Vagina (tissue), 2 donors: ENCODE measurements around the gene SLC22A13. TPM values are rescaled to one million over a fixed set of nuclear protein-coding genes. Genes with fewer than 3 reads are reported as not detected.

Experiments used
- DNase-seq, 2 donors: peaks; one replicate each; pipeline ENCODE4 v3.0.0-alpha.2; 2017; ENCODE audit errors: extremely low spot score in 2 of 2
- H3K27ac ChIP-seq: fragments of 200-600 bp; sonication (generic); one replicate; pipeline ENCODE4 v1.5.1; 2019
- H3K27me3 ChIP-seq: fragments of 200-600 bp; sonication (generic); one replicate; pipeline ENCODE4 v1.5.1; 2019
- H3K36me3 ChIP-seq, 2 donors: fragments of 200-600 bp; sonication (generic); one replicate each; pipeline ENCODE4 v1.5.1; 2017 to 2019
- H3K4me1 ChIP-seq: fragments of 200-600 bp; sonication (generic); one replicate; pipeline ENCODE4 v1.5.1; 2019
- H3K4me3 ChIP-seq, 2 donors: fragments of 200-600 bp; sonication (generic); 1 replicate in 1 of 2; 2 replicates in 1 of 2; pipeline ENCODE4 v1.5.1; 2016 to 2019
- H3K9me3 ChIP-seq: fragments of 200-600 bp; sonication (generic); one replicate; pipeline ENCODE4 v1.5.1; 2019
- POLR2A ChIP-seq, 2 donors: fragments of 450-650 bp; IDR thresholded peaks; one replicate each; pipeline ENCODE4 v1.6.1; 2017; ENCODE audit warnings: antibody characterized with exemption in 2 of 2, mild to moderate bottlenecking in 2 of 2, moderate library complexity in 2 of 2
- POLR2AphosphoS5 ChIP-seq, 2 donors: sonication (generic); formaldehyde crosslinking; IDR thresholded peaks; one replicate each; pipeline ENCODE4 v1.9.0; 2017; ENCODE audit warnings: antibody characterized with exemption in 2 of 2, mild to moderate bottlenecking in 2 of 2, low read depth in 1 of 2; ENCODE audit not compliant: insufficient read depth in 1 of 2
- intact Hi-C: fragments of 100-400 bp; cut with DNase I; formaldehyde crosslinking; loops from one replicate; pipeline ENCODE4 v1.15.1; 2023
- total RNA-seq: library from RNA; depleted of rRNA; stranded (reverse); fragments of >200 nt; gene quantifications from one replicate; pipeline ENCODE4 v1.2.3, GENCODE V29; 2016
- TF ChIP-seq, protein P1 (sequence below), 3 experiments: fragments of 450-650 bp in 2 of 3; fragments of 200-600 bp in 1 of 3; sonication (generic) in 1 of 3; IDR thresholded peaks; one replicate each; pipeline ENCODE4 v1.5.1; 2017 to 2019; ENCODE audit warnings: antibody characterized with exemption in 3 of 3, mild to moderate bottlenecking in 2 of 3, moderate library complexity in 2 of 3

Gene SLC22A13
- total RNA-seq, 1 donor from 2014 or later, result not detected

DNA sequence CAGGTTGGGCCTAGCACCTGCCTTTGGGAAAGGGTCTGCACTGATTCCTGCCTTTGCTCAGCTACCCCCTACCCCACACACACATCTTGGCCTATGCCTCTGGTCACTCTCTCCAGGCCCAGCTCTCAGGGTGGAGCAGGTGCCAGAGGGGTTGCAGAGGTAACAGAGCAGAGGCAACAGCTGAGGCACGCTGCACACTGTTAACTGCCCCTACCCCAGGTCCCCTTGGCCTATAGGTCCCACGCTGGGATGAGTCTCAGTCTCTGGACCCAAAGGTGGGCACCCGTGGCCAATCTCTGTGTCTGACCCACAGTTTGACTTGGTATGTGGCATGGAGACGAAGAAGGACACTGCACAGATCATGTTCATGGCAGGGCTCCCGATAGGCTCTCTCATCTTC is 41.3 kb downstream of the SLC22A13 start:
- Histone ChIP-seq H3K4me3 (no peak overlapping the region), H3K4me1 (no peaks in the 10 kb centered on the region), H3K9me3 (no peaks in the 10 kb centered on the region), H3K27ac (no peak overlapping the region), H3K36me3 (no peaks in the 10 kb centered on the region), H3K27me3 (no peaks in the 10 kb centered on the region)
- TF ChIP-seq POLR2A (IDR thresholded peaks at IDR 0.05), result no peak
- no peak for TF ChIP-seq POLR2AphosphoS5 (IDR thresholded peaks at IDR 0.05; ENCODE audit: insufficient read depth in 1 of 2, low read depth in 1 of 2)
- TF ChIP-seq, protein P1, sequence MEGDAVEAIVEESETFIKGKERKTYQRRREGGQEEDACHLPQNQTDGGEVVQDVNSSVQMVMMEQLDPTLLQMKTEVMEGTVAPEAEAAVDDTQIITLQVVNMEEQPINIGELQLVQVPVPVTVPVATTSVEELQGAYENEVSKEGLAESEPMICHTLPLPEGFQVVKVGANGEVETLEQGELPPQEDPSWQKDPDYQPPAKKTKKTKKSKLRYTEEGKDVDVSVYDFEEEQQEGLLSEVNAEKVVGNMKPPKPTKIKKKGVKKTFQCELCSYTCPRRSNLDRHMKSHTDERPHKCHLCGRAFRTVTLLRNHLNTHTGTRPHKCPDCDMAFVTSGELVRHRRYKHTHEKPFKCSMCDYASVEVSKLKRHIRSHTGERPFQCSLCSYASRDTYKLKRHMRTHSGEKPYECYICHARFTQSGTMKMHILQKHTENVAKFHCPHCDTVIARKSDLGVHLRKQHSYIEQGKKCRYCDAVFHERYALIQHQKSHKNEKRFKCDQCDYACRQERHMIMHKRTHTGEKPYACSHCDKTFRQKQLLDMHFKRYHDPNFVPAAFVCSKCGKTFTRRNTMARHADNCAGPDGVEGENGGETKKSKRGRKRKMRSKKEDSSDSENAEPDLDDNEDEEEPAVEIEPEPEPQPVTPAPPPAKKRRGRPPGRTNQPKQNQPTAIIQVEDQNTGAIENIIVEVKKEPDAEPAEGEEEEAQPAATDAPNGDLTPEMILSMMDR (IDR thresholded peaks at IDR 0.05), result no peak
- DNase-seq, result peak in 1 of 2 donors; percentile 71
- intact Hi-C loops, result no loop called here

- no peaks in the 10 kb centered on the region for H3K4me1 ChIP-seq
Observed at GRCh38 chr3:38307599-38307998, 42.0 kb downstream of the SLC22A13 start.

DNA sequence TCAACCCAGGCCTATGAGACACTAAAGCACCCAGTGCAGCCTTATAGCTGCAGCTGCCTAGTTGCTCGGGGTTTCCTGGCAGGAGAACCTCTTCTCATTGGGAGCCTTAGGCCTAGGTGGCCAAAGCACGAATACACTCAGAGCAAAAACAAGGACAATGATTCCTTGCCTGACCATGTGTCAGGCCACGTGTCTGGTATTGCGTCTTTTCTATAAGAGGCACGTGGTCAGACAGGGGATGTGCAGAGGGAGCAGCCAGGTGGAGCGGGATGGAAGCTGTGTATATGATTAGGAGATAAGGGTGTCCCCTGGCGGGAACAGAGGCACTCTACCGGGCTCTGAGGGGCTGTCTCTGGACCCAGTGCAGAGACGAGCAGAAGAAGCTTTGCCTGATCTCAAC is 42.8 kb downstream of the SLC22A13 start:
- Histone ChIP-seq H3K4me1 (no peaks in the 10 kb centered on the region), H3K36me3 (no peaks in the 10 kb centered on the region), H3K9me3 (no peaks in the 10 kb centered on the region), H3K27ac (no peak overlapping the region), H3K27me3 (no peaks in the 10 kb centered on the region), H3K4me3 (no peak overlapping the region)
- intact Hi-C loops, result no loop called here
- DNase-seq, result no peak
- TF ChIP-seq POLR2A (IDR thresholded peaks at IDR 0.05), result no peak

More at GRCh38 chr3:38307599-38307998, 42.0 kb downstream of the SLC22A13 start:
- peak in 1 of 2 donors; percentile 62 for DNase-seq
- no peak overlapping the region for H3K4me3 ChIP-seq
- H3K27ac ChIP-seq, result no peak overlapping the region
- no peaks in the 10 kb centered on the region for H3K36me3 ChIP-seq
- no peaks in the 10 kb centered on the region for H3K9me3 ChIP-seq
- intact Hi-C loops, result no loop called here
- H3K27me3 ChIP-seq, result no peaks in the 10 kb centered on the region
- TF ChIP-seq POLR2AphosphoS5 (IDR thresholded peaks at IDR 0.05; ENCODE audit: insufficient read depth in 1 of 2, low read depth in 1 of 2) (no peak), POLR2A (IDR thresholded peaks at IDR 0.05) (no peak)
- TF ChIP-seq, protein P1 (IDR thresholded peaks at IDR 0.05), result no peak

DNA sequence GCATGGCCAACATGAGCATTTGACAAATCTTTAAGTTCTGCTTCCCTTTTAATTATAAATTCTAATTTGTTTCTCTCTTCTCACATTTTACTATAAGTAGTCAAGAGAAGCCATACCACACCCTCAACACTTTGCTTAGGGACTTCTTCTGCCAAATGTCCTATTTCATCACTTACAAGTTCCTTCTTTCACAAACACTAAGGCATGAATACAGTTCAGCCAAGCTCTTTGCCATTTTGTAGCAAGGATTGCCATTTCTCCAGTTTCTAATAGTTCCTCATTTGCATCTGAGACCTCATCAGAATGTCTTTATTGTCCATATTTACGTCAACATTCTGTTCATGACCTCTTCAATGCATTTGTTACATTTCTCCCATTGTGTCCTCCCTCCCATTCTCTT is 45.9 kb downstream of the SLC22A13 start:
- Histone ChIP-seq H3K36me3 (no peaks in the 10 kb centered on the region), H3K4me1 (no peaks in the 10 kb centered on the region), H3K9me3 (no peaks in the 10 kb centered on the region), H3K27ac (no peak overlapping the region), H3K4me3 (no peak overlapping the region), H3K27me3 (no peaks in the 10 kb centered on the region)
- DNase-seq, result no peak
- intact Hi-C loops, result no loop called here
- TF ChIP-seq POLR2AphosphoS5 (IDR thresholded peaks at IDR 0.05; ENCODE audit: insufficient read depth in 1 of 2, low read depth in 1 of 2), result no peak

DNA sequence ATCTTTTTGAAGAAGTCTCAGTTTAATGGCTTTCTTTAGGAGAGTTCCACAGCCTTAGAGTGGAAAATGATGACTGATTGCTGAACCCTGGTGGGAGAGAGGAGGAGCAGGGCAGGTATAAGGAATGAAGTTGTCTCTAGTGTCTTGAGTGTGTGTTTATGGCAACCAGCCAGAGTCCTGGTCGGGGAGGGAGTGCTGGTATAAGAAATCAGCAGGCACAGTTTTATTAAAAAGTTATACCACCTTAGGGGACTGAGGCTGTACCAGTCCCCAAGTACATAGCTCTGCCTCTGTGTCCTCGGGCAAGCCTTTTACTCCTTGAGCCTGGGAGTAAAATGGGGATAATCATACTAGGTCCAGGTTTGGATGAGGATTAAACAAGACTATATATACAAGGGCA is 46.3 kb downstream of the SLC22A13 start:
- intact Hi-C loops, result no loop called here
- no peaks in the 10 kb centered on the region for H3K27me3 ChIP-seq
- no peak for TF ChIP-seq POLR2AphosphoS5 (IDR thresholded peaks at IDR 0.05; ENCODE audit: insufficient read depth in 1 of 2, low read depth in 1 of 2)
- TF ChIP-seq, protein P1 (IDR thresholded peaks at IDR 0.05), result no peak
- no peaks in the 10 kb centered on the region for H3K36me3 ChIP-seq
- H3K4me1 ChIP-seq, result no peaks in the 10 kb centered on the region
- no peak overlapping the region for H3K4me3 ChIP-seq
- no peak overlapping the region for H3K27ac ChIP-seq
- no peaks in the 10 kb centered on the region for H3K9me3 ChIP-seq
- no peak for DNase-seq

DNA sequence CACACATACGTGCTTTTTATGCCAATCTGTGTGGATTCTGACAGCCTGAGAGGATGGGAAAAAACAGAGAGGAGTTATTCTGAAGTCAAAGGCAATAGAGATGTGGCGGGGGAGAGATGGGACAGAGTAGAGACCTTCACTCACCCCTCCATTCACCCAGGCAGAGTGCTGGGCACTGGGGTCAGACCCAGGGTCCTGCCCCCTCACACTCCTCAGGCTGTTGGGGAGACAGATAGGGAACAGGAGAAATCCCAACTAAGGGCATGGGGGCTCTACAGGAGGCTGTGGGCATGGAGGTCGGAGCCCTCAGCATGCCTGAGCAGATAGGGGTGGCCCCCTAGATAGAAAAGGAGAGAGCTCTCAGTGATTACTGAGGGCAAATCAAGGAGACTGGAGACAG is 46.7 kb downstream of the SLC22A13 start:
- DNase-seq, result no peak
- no peak overlapping the region for H3K4me3 ChIP-seq
- H3K36me3 ChIP-seq, result no peaks in the 10 kb centered on the region
- no peaks in the 10 kb centered on the region for H3K4me1 ChIP-seq
- intact Hi-C loops, result no loop called here
- TF ChIP-seq, protein P1 (IDR thresholded peaks at IDR 0.05), result no peak
- no peak for TF ChIP-seq POLR2AphosphoS5 (IDR thresholded peaks at IDR 0.05; ENCODE audit: insufficient read depth in 1 of 2, low read depth in 1 of 2)
- TF ChIP-seq POLR2A (IDR thresholded peaks at IDR 0.05), result no peak
- no peaks in the 10 kb centered on the region for H3K9me3 ChIP-seq
- H3K27me3 ChIP-seq, result no peaks in the 10 kb centered on the region
- H3K27ac ChIP-seq, result no peak overlapping the region
